HL-60 (cell line): Measurements from ENCODE around the gene NUDCD3.

ENCODE experiments used
- DNase-seq, 2 experiments: peaks; one replicate each; pipeline ENCODE4 v3.0.0-alpha.2; 2010 to 2020; ENCODE audit warnings: low read depth in 1 of 2, low spot score in 1 of 2
- H3K27ac ChIP-seq: fragments of 250-450 bp; sonication (Bioruptor Pico); replicated peaks from 2 replicates; pipeline ENCODE4 v1.5.1; 2020; ENCODE audit warnings: mild to moderate bottlenecking, moderate library complexity
- H3K27me3 ChIP-seq: fragments of 250-450 bp; sonication (Bioruptor Pico); 2 replicates; pipeline ENCODE4 v1.5.1; 2021; ENCODE audit warnings: mild to moderate bottlenecking, moderate library complexity; ENCODE audit not compliant: insufficient read depth, poor library complexity, severe bottlenecking
- H3K4me3 ChIP-seq: replicated peaks from 2 replicates; pipeline ENCODE4 v1.5.1; 2011; ENCODE audit warnings: mild to moderate bottlenecking, control low read depth, low read length; ENCODE audit not compliant: insufficient read depth
- GABPA ChIP-seq: IDR thresholded peaks from 2 replicates; pipeline ENCODE4 v1.6.1; 2012; ENCODE audit warnings: low read depth
- POLR2AphosphoS5 ChIP-seq: IDR thresholded peaks from 2 replicates; pipeline ENCODE4 v1.6.1; 2012; ENCODE audit warnings: low read depth
- SPI1 ChIP-seq: IDR thresholded peaks from 2 replicates; pipeline ENCODE4 v1.6.1; 2012; ENCODE audit warnings: low read depth, mild to moderate bottlenecking, borderline replicate concordance
- TF ChIP-seq, protein P1 (sequence below): IDR thresholded peaks from 2 replicates; pipeline ENCODE4 v1.6.1; 2012; ENCODE audit warnings: low read depth; ENCODE audit not compliant: insufficient replicate concordance
- TF ChIP-seq, protein P2 (sequence below): IDR thresholded peaks from one replicate; pipeline ENCODE4 v1.5.1; 2011; ENCODE audit warnings: low read length, control low read depth, inconsistent platforms; ENCODE audit not compliant: insufficient read depth

Gene NUDCD3

GRCh38 chr7:44512736-44513135, 22.3 kb upstream of the NUDCD3 start:
- Histone ChIP-seq H3K27ac (no peak overlapping the region), H3K27me3 (no peaks in the 10 kb centered on the region), H3K4me3 (no peak overlapping the region)
- TF ChIP-seq POLR2AphosphoS5, result no peak
- TF ChIP-seq, protein P1, sequence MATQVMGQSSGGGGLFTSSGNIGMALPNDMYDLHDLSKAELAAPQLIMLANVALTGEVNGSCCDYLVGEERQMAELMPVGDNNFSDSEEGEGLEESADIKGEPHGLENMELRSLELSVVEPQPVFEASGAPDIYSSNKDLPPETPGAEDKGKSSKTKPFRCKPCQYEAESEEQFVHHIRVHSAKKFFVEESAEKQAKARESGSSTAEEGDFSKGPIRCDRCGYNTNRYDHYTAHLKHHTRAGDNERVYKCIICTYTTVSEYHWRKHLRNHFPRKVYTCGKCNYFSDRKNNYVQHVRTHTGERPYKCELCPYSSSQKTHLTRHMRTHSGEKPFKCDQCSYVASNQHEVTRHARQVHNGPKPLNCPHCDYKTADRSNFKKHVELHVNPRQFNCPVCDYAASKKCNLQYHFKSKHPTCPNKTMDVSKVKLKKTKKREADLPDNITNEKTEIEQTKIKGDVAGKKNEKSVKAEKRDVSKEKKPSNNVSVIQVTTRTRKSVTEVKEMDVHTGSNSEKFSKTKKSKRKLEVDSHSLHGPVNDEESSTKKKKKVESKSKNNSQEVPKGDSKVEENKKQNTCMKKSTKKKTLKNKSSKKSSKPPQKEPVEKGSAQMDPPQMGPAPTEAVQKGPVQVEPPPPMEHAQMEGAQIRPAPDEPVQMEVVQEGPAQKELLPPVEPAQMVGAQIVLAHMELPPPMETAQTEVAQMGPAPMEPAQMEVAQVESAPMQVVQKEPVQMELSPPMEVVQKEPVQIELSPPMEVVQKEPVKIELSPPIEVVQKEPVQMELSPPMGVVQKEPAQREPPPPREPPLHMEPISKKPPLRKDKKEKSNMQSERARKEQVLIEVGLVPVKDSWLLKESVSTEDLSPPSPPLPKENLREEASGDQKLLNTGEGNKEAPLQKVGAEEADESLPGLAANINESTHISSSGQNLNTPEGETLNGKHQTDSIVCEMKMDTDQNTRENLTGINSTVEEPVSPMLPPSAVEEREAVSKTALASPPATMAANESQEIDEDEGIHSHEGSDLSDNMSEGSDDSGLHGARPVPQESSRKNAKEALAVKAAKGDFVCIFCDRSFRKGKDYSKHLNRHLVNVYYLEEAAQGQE, result no peak
- TF ChIP-seq, protein P2, sequence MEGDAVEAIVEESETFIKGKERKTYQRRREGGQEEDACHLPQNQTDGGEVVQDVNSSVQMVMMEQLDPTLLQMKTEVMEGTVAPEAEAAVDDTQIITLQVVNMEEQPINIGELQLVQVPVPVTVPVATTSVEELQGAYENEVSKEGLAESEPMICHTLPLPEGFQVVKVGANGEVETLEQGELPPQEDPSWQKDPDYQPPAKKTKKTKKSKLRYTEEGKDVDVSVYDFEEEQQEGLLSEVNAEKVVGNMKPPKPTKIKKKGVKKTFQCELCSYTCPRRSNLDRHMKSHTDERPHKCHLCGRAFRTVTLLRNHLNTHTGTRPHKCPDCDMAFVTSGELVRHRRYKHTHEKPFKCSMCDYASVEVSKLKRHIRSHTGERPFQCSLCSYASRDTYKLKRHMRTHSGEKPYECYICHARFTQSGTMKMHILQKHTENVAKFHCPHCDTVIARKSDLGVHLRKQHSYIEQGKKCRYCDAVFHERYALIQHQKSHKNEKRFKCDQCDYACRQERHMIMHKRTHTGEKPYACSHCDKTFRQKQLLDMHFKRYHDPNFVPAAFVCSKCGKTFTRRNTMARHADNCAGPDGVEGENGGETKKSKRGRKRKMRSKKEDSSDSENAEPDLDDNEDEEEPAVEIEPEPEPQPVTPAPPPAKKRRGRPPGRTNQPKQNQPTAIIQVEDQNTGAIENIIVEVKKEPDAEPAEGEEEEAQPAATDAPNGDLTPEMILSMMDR, result no peak
- no peak for TF ChIP-seq SPI1
- no peak for TF ChIP-seq GABPA
- DNase-seq, result no peak

GRCh38 chr7:44511863-44512468, 21.5 kb upstream of the NUDCD3 start:
- TF ChIP-seq, protein P1, result no peak
- TF ChIP-seq POLR2AphosphoS5 (no peak), SPI1 (no peak), GABPA (no peak)
- TF ChIP-seq, protein P2, result no peak

GRCh38 chr7:44511236-44511635, 20.8 kb upstream of the NUDCD3 start:
- TF ChIP-seq SPI1 (no peak), GABPA (no peak), POLR2AphosphoS5 (no peak)
- TF ChIP-seq, protein P1, result no peak
- TF ChIP-seq, protein P2, result no peak
- H3K27me3 ChIP-seq, result no peaks in the 10 kb centered on the region
- no peak for DNase-seq

More at GRCh38 chr7:44511863-44512468, 21.5 kb upstream of the NUDCD3 start:
- no peak for DNase-seq
- H3K27ac ChIP-seq, result no peak overlapping the region
- H3K4me3 ChIP-seq, result no peak overlapping the region
- no peaks in the 10 kb centered on the region for H3K27me3 ChIP-seq

More at GRCh38 chr7:44511236-44511635, 20.8 kb upstream of the NUDCD3 start:
- no peak overlapping the region for H3K4me3 ChIP-seq
- H3K27ac ChIP-seq, result no peak overlapping the region
